H9 (cell line): ENCODE data around the gene FAM171A1. TPM values are rescaled to one million over a fixed set of nuclear protein-coding genes. Genes with fewer than 3 reads are reported as not detected.

Source experiments
- DNase-seq: peaks from one replicate; pipeline ENCODE4 v3.0.0-alpha.2; 2017
- H2AFZ ChIP-seq: one replicate; pipeline ENCODE4 v1.6.1; 2013; ENCODE audit warnings: mild to moderate bottlenecking, low read length, control low read depth, moderate library complexity
- H2AK5ac ChIP-seq: 2 replicates; pipeline ENCODE4 v1.6.1; 2013; ENCODE audit warnings: low read length, control low read depth, mixed read lengths; ENCODE audit not compliant: insufficient read length
- H2BK120ac ChIP-seq: one replicate; pipeline ENCODE4 v1.6.1; 2013; ENCODE audit warnings: low read depth, mild to moderate bottlenecking, low read length, control low read depth, inconsistent platforms; ENCODE audit not compliant: poor library complexity, severe bottlenecking
- H2BK12ac ChIP-seq: 2 replicates; pipeline ENCODE4 v1.6.1; 2013; ENCODE audit warnings: low read length, control low read depth, mixed read lengths, low read depth; ENCODE audit not compliant: insufficient read length
- H2BK15ac ChIP-seq: 2 replicates; pipeline ENCODE4 v1.6.1; 2013; ENCODE audit warnings: low read depth, low read length, control low read depth
- H2BK20ac ChIP-seq: one replicate; pipeline ENCODE4 v1.6.1; 2013; ENCODE audit warnings: low read depth, mild to moderate bottlenecking, low read length, control low read depth, inconsistent platforms; ENCODE audit not compliant: poor library complexity, severe bottlenecking
- H2BK5ac ChIP-seq: 2 replicates; pipeline ENCODE4 v1.6.1; 2013; ENCODE audit warnings: low read length, control low read depth, mixed read lengths; ENCODE audit not compliant: insufficient read length
- H3K14ac ChIP-seq: 2 replicates; pipeline ENCODE4 v1.6.1; 2013; ENCODE audit warnings: low read length, control low read depth; ENCODE audit not compliant: insufficient read depth
- H3K18ac ChIP-seq: 2 replicates; pipeline ENCODE4 v1.6.1; 2013; ENCODE audit warnings: low read depth, mild to moderate bottlenecking, mixed read lengths, low read length, control low read depth; ENCODE audit not compliant: insufficient read length
- H3K23ac ChIP-seq: 2 replicates; pipeline ENCODE4 v1.6.1; 2013; ENCODE audit warnings: low read length, control low read depth, mixed read lengths, low read depth; ENCODE audit not compliant: insufficient read length
- H3K23me2 ChIP-seq: 2 replicates; pipeline ENCODE4 v1.6.1; 2013; ENCODE audit warnings: low read depth, mild to moderate bottlenecking, mixed read lengths, low read length, control low read depth; ENCODE audit not compliant: insufficient read length, poor library complexity, severe bottlenecking
- H3K27ac ChIP-seq: 2 replicates; pipeline ENCODE4 v1.5.1; 2013; ENCODE audit warnings: low read length, control low read depth, mixed read lengths, low read depth; ENCODE audit not compliant: insufficient read length
- H3K27me3 ChIP-seq: 2 replicates; pipeline ENCODE4 v1.6.1; 2013; ENCODE audit warnings: low read length, control low read depth, inconsistent platforms; ENCODE audit not compliant: insufficient read depth
- H3K4ac ChIP-seq: 2 replicates; pipeline ENCODE4 v1.6.1; 2013; ENCODE audit warnings: low read depth, mild to moderate bottlenecking, control low read depth, inconsistent platforms, low read length, moderate library complexity
- H3K4me1 ChIP-seq: 2 replicates; pipeline ENCODE4 v1.6.1; 2013; ENCODE audit warnings: low read length, control low read depth, inconsistent platforms; ENCODE audit not compliant: insufficient read depth
- H3K4me2 ChIP-seq: 2 replicates; pipeline ENCODE4 v1.6.1; 2013; ENCODE audit warnings: low read length, control low read depth, mixed read lengths; ENCODE audit not compliant: insufficient read length, insufficient read depth
- H3K56ac ChIP-seq: 2 replicates; pipeline ENCODE4 v1.6.1; 2013; ENCODE audit warnings: low read depth, mild to moderate bottlenecking, mixed read lengths, low read length, control low read depth; ENCODE audit not compliant: insufficient read length
- H3K79me1 ChIP-seq: 2 replicates; pipeline ENCODE4 v1.6.1; 2013; ENCODE audit warnings: low read depth, mild to moderate bottlenecking, moderate library complexity, low read length, control low read depth, inconsistent platforms; ENCODE audit not compliant: insufficient read depth, poor library complexity, severe bottlenecking
- H3K79me2 ChIP-seq: 2 replicates; pipeline ENCODE4 v1.6.1; 2013; ENCODE audit warnings: low read length, control low read depth, inconsistent platforms; ENCODE audit not compliant: insufficient read depth
- H3K9ac ChIP-seq: 2 replicates; pipeline ENCODE4 v1.6.1; 2013; ENCODE audit warnings: low read length, control low read depth, mixed read lengths; ENCODE audit not compliant: insufficient read length; ENCODE audit errors: extremely low read depth
- H3K9me3 ChIP-seq: one replicate; pipeline ENCODE4 v1.6.1; 2013; ENCODE audit warnings: low read depth, low read length, inconsistent platforms; ENCODE audit not compliant: control insufficient read depth
- H3T11ph ChIP-seq: one replicate; pipeline ENCODE4 v1.6.1; 2013; ENCODE audit warnings: mild to moderate bottlenecking, low read length, control low read depth, inconsistent platforms
- H4K20me1 ChIP-seq: one replicate; pipeline ENCODE4 v1.6.1; 2013; ENCODE audit not compliant: control insufficient read depth, insufficient read length, insufficient read depth
- H4K5ac ChIP-seq: 2 replicates; pipeline ENCODE4 v1.6.1; 2013; ENCODE audit warnings: low read depth, mild to moderate bottlenecking, mixed read lengths, low read length, control low read depth; ENCODE audit not compliant: insufficient read length
- H4K8ac ChIP-seq: replicated peaks from 2 replicates; pipeline ENCODE4 v1.6.1; 2013; ENCODE audit warnings: low read length, control low read depth, mixed read lengths, low read depth; ENCODE audit not compliant: insufficient read length
- H4K91ac ChIP-seq: 2 replicates; pipeline ENCODE4 v1.6.1; 2013; ENCODE audit warnings: low read depth, mild to moderate bottlenecking, moderate library complexity, mixed read lengths, low read length, control low read depth; ENCODE audit not compliant: insufficient read length
- H3K27ac Mint-ChIP-seq, 3 experiments: 2 replicates in 2 of 3; 3 replicates in 1 of 3; pipeline ENCODE4 v1.8.0; 2020 to 2021; ENCODE audit warnings: mixed read lengths in 3 of 3, mild to moderate bottlenecking in 1 of 3, moderate library complexity in 1 of 3
- H3K27me3 Mint-ChIP-seq: 2 replicates; pipeline ENCODE4 v1.8.0; 2021; ENCODE audit warnings: low read depth, mild to moderate bottlenecking, moderate library complexity, mixed read lengths
- H3K36me3 Mint-ChIP-seq, 3 experiments: 2 replicates in 2 of 3; 3 replicates in 1 of 3; pipeline ENCODE4 v1.8.0; 2020 to 2021; ENCODE audit warnings: low read depth in 3 of 3, mixed read lengths in 3 of 3; ENCODE audit not compliant: insufficient read depth in 1 of 3
- H3K4me1 Mint-ChIP-seq, 2 experiments: 2 replicates each; pipeline ENCODE4 v1.8.0; 2020; ENCODE audit warnings: mixed read lengths in 2 of 2
- H3K4me3 Mint-ChIP-seq, 2 experiments: 2 replicates in 1 of 2; 3 replicates in 1 of 2; pipeline ENCODE4 v1.8.0; 2020 to 2021; ENCODE audit warnings: mild to moderate bottlenecking in 2 of 2, mixed read lengths in 2 of 2, moderate library complexity in 1 of 2
- H3K9me3 Mint-ChIP-seq, 2 experiments: 2 replicates in 1 of 2; 3 replicates in 1 of 2; pipeline ENCODE4 v1.8.0; 2020; ENCODE audit warnings: mild to moderate bottlenecking in 2 of 2, mixed read lengths in 2 of 2, moderate library complexity in 1 of 2
- WGBS: extraction: QIAGEN DNeasy Blood & Tissue Kit; methylation state at CpG from one replicate; pipeline ENCODE4 v1.1.7; 2013; ENCODE audit warnings: missing lambda C conversion rate, low lambda C conversion rate, mixed read lengths; ENCODE audit not compliant: insufficient read length; ENCODE audit errors: extremely low coverage; 5-methylcytosine and 5-hydroxymethylcytosine counted together
- total RNA-seq: library from RNA; stranded (reverse); gene quantifications from 2 replicates; pipeline ENCODE4 v1.2.1, GENCODE V29; 2021
- TF ChIP-seq, protein P1 (sequence below): fragments of 200-600 bp; sonication (generic); conservative IDR thresholded peaks from 3 replicates; pipeline ENCODE4 v1.8.0; 2021; ENCODE audit warnings: antibody characterized with exemption, mild to moderate bottlenecking

FAM171A1 gene
- total RNA-seq, 1 experiment from 2014 or later, result 37.4 TPM

DNA sequence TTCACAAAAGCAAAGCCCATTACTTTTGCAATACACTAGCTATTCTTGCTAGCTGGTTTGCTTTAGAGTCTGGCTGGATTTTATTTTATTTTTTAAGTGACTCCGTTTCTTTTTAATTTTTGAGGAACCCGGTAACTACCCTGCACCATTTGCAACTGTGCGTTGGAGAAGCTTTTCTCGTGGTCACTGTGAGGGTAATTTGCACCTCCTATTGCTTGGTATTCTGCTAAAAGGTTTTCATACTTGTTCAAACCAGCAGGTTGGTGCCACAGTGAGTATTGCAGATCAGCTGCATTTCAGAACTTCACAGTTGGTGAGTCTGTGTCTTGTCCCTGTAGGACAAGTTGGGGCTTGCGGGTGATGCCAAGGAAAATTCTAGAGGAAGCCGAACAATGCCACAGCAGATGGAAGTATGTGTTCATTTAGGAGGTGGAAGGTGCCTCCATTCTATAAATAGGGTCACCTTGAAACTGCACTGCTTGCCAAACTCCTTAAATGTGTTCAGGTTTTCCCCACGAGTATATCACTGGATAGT, 198.7 kb downstream of the FAM171A1 start:
- Histone ChIP-seq H4K91ac (no peak overlapping the region), H3T11ph (no peak overlapping the region), H2BK120ac (no peak overlapping the region), H2BK20ac (no peak overlapping the region), H3K23me2 (peaks cover 3% of the 10 kb centered on the region), H3K23ac (no peak overlapping the region), H3K56ac (no peak overlapping the region), H3K4ac (no peak overlapping the region), H3K9ac (no peak overlapping the region), H3K79me1 (no peaks in the 10 kb centered on the region), H4K8ac (no peak overlapping the region), H3K27ac (no peak overlapping the region), H2AFZ (no peak overlapping the region), H3K14ac (no peak overlapping the region), H3K4me2 (no peak overlapping the region), H2BK5ac (no peak overlapping the region), H3K9me3 (no peaks in the 10 kb centered on the region), H2AK5ac (no peak overlapping the region), H3K18ac (no peak overlapping the region), H2BK15ac (no peak overlapping the region), H4K20me1 (no peaks in the 10 kb centered on the region), H2BK12ac (no peak overlapping the region), H3K4me1 (no peaks in the 10 kb centered on the region), H3K79me2 (no peaks in the 10 kb centered on the region), H3K27me3 (no peaks in the 10 kb centered on the region), H4K5ac (no peak overlapping the region)
- TF ChIP-seq, protein P1, sequence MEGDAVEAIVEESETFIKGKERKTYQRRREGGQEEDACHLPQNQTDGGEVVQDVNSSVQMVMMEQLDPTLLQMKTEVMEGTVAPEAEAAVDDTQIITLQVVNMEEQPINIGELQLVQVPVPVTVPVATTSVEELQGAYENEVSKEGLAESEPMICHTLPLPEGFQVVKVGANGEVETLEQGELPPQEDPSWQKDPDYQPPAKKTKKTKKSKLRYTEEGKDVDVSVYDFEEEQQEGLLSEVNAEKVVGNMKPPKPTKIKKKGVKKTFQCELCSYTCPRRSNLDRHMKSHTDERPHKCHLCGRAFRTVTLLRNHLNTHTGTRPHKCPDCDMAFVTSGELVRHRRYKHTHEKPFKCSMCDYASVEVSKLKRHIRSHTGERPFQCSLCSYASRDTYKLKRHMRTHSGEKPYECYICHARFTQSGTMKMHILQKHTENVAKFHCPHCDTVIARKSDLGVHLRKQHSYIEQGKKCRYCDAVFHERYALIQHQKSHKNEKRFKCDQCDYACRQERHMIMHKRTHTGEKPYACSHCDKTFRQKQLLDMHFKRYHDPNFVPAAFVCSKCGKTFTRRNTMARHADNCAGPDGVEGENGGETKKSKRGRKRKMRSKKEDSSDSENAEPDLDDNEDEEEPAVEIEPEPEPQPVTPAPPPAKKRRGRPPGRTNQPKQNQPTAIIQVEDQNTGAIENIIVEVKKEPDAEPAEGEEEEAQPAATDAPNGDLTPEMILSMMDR, result no peak
- WGBS, result no CpG with 5 or more reads among the region's 7 CpGs
- Mint-ChIP-seq H3K9me3 (no peaks in the 10 kb centered on the region), H3K36me3 (no peaks in the 10 kb centered on the region), H3K4me1 (peaks cover 7 to 8% of the 10 kb centered on the region in 2 experiments), H3K27ac (no peak overlapping the region), H3K4me3 (no peak overlapping the region), H3K27me3 (peaks cover 10% of the 10 kb centered on the region)
- DNase-seq, result no peak
